Esophagus squamous epithelium (tissue), 5 donors: ENCODE measurements around the gene TULP4. TPM values are rescaled to one million over a fixed set of nuclear protein-coding genes. Genes with fewer than 3 reads are reported as not detected.
"Not testable (repeated sequence)": the region's sequence is repeated elsewhere in the genome, so short reads cannot be mapped to it uniquely, and the experiment has no call there.

Experiments
- DNase-seq: peaks from one replicate; lab custom pipeline; 2025; lab: John Stamatoyannopoulos, UW
- H3K27ac ChIP-seq, 4 donors: fragments of 200-600 bp; sonication (generic); one replicate each; pipeline ENCODE4 v1.5.1; 2016 to 2019; ENCODE audit warnings: mild to moderate bottlenecking in 1 of 4
- H3K27me3 ChIP-seq, 4 donors: fragments of 200-600 bp; sonication (generic); 1 replicate in 3 of 4; 2 replicates in 1 of 4; pipeline versions ENCODE4 v1.5.1 to v1.6.0; 2017 to 2021; ENCODE audit warnings: antibody characterized with exemption in 1 of 4
- H3K36me3 ChIP-seq, 3 donors: fragments of 200-600 bp; sonication (generic); one replicate each; pipeline ENCODE4 v1.5.1; 2016 to 2019
- H3K4me1 ChIP-seq, 3 donors: fragments of 200-600 bp; sonication (generic); one replicate each; pipeline ENCODE4 v1.5.1; 2017 to 2019
- H3K4me3 ChIP-seq, 4 donors: fragments of 200-600 bp; sonication (generic); 1 replicate in 3 of 4; 2 replicates in 1 of 4; pipeline ENCODE4 v1.5.1; 2016 to 2019; ENCODE audit warnings: mild to moderate bottlenecking in 2 of 4, moderate library complexity in 1 of 4
- H3K9me3 ChIP-seq, 3 donors: fragments of 200-600 bp; sonication (generic); one replicate each; pipeline ENCODE4 v1.5.1; 2016 to 2019
- CTCF ChIP-seq, 6 experiments: fragments of 450-650 bp in 4 of 6; fragments of 200-600 bp in 2 of 6; sonication (generic) in 2 of 6; IDR thresholded peaks; one replicate each; pipeline ENCODE4 v1.5.1; 2016 to 2019; ENCODE audit warnings: antibody characterized with exemption in 6 of 6, mild to moderate bottlenecking in 4 of 6, moderate library complexity in 4 of 6
- POLR2A ChIP-seq, 4 donors: fragments of 450-650 bp; IDR thresholded peaks; one replicate each; pipeline ENCODE4 v1.6.1; 2017; ENCODE audit warnings: antibody characterized with exemption in 4 of 4, mild to moderate bottlenecking in 4 of 4, moderate library complexity in 3 of 4
- WGBS, 2 donors: methylation state at CpG; one replicate each; pipeline ENCODE4 v1.1.5; 2018; 5-methylcytosine and 5-hydroxymethylcytosine counted together
- intact Hi-C: fragments of 100-400 bp; cut with DNase I; formaldehyde crosslinking; loops from one replicate; pipeline ENCODE4 v1.15.0; 2022
- total RNA-seq, 4 donors: library from RNA; depleted of rRNA; stranded (reverse); fragments of >200 nt; gene quantifications; one replicate each; pipeline ENCODE4 v1.1.0, GENCODE V29; 2016
- donor health status: DM: yes; HTN: yes; CAD: no.

Gene TULP4
- total RNA-seq, 4 donors from 2014 or later: 50.9 to 104 (median 59.2) TPM

- TF ChIP-seq CTCF (IDR thresholded peaks at IDR 0.05) (no peak), POLR2A (IDR thresholded peaks at IDR 0.05) (no peak)
- peaks cover 0 to 59% (median 4%) of the 10 kb centered on the region in 4 donors for H3K27me3 ChIP-seq
- H3K4me3 ChIP-seq: no peak overlapping the region
- no peaks in the 10 kb centered on the region for H3K9me3 ChIP-seq
- no peak for DNase-seq
- no peaks in the 10 kb centered on the region for H3K36me3 ChIP-seq
- no peak overlapping the region for H3K27ac ChIP-seq
- WGBS, 2 donors: 92 to 100% methylated on average over 1 to 5 of the region's 8 CpGs
- peaks cover 6 to 20% (median 8%) of the 10 kb centered on the region in 3 donors for H3K4me1 ChIP-seq
- intact Hi-C loops: no loop called here
These were observed 204.8 kb downstream of the TULP4 start for GRCh38 chr6:158517038-158517437.

- intact Hi-C loops: no loop called here
- WGBS, 2 donors: 70 to 73% methylated on average over 5 of the region's 5 CpGs
These were observed 205.3 kb downstream of the TULP4 start for GRCh38 chr6:158517581-158517980.

GRCh38 chr6:158518191-158519127 lies 206.2 kb downstream of the TULP4 start:
- Histone ChIP-seq H3K27ac (no peak overlapping the region), H3K9me3 (no peaks in the 10 kb centered on the region), H3K27me3 (peaks cover 0 to 68% (median 4%) of the 10 kb centered on the region in 4 donors), H3K4me3 (peak overlapping the region in 3 of 4 donors; percentile 15 to 54 (median 18)), H3K36me3 (no peaks in the 10 kb centered on the region), H3K4me1 (peaks cover 6 to 20% (median 8%) of the 10 kb centered on the region in 3 donors)
- intact Hi-C loops: no loop called here
- 3 to 4% methylated on average over 17 to 18 of the region's 18 CpGs for WGBS, 2 donors
- peak in 5 of 6 experiments; percentile 19 to 55 (median 34) for TF ChIP-seq CTCF (IDR thresholded peaks at IDR 0.05)
- no peak for TF ChIP-seq POLR2A (IDR thresholded peaks at IDR 0.05)
- no peak for DNase-seq

More at GRCh38 chr6:158517581-158517980, 205.3 kb downstream of the TULP4 start:
- Histone ChIP-seq H3K27me3 (peaks cover 0 to 61% (median 4%) of the 10 kb centered on the region in 4 donors), H3K27ac (no peak overlapping the region), H3K9me3 (no peaks in the 10 kb centered on the region), H3K4me3 (no peak overlapping the region), H3K36me3 (no peaks in the 10 kb centered on the region), H3K4me1 (peaks cover 6 to 20% (median 8%) of the 10 kb centered on the region in 3 donors)
- no peak for DNase-seq
- TF ChIP-seq POLR2A (IDR thresholded peaks at IDR 0.05) (no peak), CTCF (IDR thresholded peaks at IDR 0.05) (no peak)

GRCh38 chr6:158519300-158519699 lies 207.0 kb downstream of the TULP4 start:
- no peak for TF ChIP-seq POLR2A (IDR thresholded peaks at IDR 0.05)
- Histone ChIP-seq H3K36me3 (no peaks in the 10 kb centered on the region), H3K4me1 (peaks cover 6 to 20% (median 8%) of the 10 kb centered on the region in 3 donors), H3K27me3 (peaks cover 0 to 76% (median 4%) of the 10 kb centered on the region in 4 donors), H3K9me3 (no peaks in the 10 kb centered on the region), H3K27ac (no peak overlapping the region), H3K4me3 (no peak overlapping the region)
- 44 to 68% methylated on average over 3 of the region's 3 CpGs for WGBS, 2 donors
- intact Hi-C loops: no loop called here
- no peak for DNase-seq

- no peak for TF ChIP-seq CTCF (IDR thresholded peaks at IDR 0.05)
- TF ChIP-seq POLR2A (IDR thresholded peaks at IDR 0.05): no peak
- Histone ChIP-seq H3K4me1 (peaks cover 6 to 20% (median 8%) of the 10 kb centered on the region in 3 donors), H3K36me3 (no peaks in the 10 kb centered on the region), H3K27ac (no peak overlapping the region), H3K4me3 (no peak overlapping the region), H3K27me3 (peaks cover 0 to 81% (median 4%) of the 10 kb centered on the region in 4 donors), H3K9me3 (no peaks in the 10 kb centered on the region)
- intact Hi-C loops: no loop called here
- 72 to 85% methylated on average over 4 of the region's 4 CpGs for WGBS, 2 donors
- no peak for DNase-seq
These were observed 207.5 kb downstream of the TULP4 start for GRCh38 chr6:158519761-158520160.

- H3K36me3 ChIP-seq, DNase-seq, intact Hi-C loops, H3K4me3 ChIP-seq, H3K9me3 ChIP-seq, H3K27ac ChIP-seq: not testable (repeated sequence)
- WGBS, 2 donors: 86% methylated on average over 5 to 7 of the region's 7 CpGs
- Histone ChIP-seq H3K27me3 (peaks cover 0 to 84% (median 4%) of the 10 kb centered on the region in 4 donors), H3K4me1 (peaks cover 6 to 19% (median 8%) of the 10 kb centered on the region in 3 donors)
These were observed 208.7 kb downstream of the TULP4 start for GRCh38 chr6:158520975-158521374.
